ENCODE measurements around the gene SLC25A51. TPM values are rescaled to one million over a fixed set of nuclear protein-coding genes. Genes with fewer than 3 reads are reported as not detected.

The SLC25A51 gene
- total RNA-seq, 4 donors from 2014 or later: 36.3 to 52.5 (median 40.4) TPM

DNA sequence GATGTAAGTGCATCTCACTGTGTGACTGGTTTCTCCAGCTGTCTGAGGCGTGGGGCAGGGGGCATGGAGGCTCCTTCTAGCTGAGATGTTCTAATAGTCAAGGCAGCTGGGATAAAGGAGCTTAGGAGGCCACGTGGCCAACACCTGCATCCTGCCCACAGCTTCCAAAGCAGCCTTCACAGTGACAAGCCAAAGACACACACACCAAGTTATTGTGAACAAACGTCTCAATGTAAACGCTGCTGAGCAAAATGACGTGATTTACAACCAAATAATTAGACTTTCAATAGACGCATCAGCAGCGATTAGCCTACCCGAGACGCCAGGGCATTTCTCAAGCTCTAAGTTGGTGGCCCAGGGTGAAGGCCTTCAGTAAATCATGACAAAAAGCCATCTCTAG is 23.2 kb upstream of the SLC25A51 start:
- TF ChIP-seq, protein P1, sequence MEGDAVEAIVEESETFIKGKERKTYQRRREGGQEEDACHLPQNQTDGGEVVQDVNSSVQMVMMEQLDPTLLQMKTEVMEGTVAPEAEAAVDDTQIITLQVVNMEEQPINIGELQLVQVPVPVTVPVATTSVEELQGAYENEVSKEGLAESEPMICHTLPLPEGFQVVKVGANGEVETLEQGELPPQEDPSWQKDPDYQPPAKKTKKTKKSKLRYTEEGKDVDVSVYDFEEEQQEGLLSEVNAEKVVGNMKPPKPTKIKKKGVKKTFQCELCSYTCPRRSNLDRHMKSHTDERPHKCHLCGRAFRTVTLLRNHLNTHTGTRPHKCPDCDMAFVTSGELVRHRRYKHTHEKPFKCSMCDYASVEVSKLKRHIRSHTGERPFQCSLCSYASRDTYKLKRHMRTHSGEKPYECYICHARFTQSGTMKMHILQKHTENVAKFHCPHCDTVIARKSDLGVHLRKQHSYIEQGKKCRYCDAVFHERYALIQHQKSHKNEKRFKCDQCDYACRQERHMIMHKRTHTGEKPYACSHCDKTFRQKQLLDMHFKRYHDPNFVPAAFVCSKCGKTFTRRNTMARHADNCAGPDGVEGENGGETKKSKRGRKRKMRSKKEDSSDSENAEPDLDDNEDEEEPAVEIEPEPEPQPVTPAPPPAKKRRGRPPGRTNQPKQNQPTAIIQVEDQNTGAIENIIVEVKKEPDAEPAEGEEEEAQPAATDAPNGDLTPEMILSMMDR (IDR thresholded peaks at IDR 0.05; ENCODE audit: low read depth): no peak

DNA sequence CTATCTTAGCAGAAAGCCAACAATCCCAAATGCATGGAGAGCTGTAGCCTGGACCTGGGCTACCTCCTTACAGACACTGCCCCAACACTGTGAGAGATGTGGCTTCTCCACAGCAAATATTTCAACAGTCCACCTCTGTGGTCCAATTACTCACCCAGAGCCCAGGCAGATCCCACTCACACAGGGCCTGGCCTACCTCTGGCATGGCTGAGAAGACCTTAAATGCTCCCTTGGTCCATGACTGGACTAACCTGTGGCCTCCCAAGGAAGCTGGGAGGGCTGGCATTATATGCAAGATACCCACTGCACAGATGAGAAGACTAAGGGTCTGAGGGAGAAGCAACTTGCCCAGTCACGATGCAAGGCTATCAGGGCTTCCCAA is 22.8 kb upstream of the SLC25A51 start:
- TF ChIP-seq, protein P1 (IDR thresholded peaks at IDR 0.05; ENCODE audit: low read depth): no peak

DNA sequence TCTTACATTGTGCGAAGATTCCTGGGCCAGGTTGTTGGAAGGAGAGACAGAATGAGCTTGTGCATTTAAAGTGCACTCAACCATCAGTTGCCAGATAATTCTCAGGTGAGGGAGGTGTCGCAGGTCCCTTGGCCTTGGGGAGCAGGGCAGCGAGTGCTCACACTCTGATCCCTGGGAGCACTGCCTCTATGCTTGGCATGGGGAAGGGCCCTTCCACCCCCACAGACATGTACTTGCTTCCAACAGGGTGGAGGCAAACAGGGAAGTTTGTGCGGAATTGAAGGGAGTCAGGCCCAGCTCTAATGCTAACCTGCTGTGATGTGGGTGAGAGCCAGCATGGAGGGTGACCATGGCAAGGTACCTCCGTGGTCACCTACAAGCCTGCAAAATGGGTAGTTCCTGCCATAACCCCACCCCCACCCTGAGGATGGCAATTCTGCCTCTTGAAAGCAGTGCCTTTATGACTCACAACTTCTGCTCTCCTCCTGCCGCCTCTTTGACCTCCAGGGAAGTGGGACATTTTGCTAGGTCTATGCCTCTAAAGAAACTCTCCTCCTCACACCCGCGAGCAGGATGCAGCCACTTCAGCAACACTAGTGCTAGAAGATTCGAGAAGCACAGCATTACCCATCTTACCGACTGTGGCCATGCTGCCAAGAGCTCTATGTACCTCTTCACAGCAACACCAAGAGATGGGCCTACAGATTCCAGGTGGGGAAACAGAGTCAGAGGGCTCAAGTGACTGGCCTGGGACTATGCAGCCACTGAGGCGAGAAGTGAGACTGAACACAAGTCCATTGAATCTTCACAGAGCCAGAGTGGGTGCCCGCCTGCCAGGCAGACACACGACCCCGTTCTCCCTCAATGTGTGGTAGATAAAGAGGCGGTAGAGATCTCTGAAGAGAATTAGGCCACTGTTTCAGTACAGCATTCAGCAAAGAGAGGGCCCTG is 22.1 kb upstream of the SLC25A51 start:
- TF ChIP-seq, protein P1 (IDR thresholded peaks at IDR 0.05; ENCODE audit: low read depth): no peak

DNA sequence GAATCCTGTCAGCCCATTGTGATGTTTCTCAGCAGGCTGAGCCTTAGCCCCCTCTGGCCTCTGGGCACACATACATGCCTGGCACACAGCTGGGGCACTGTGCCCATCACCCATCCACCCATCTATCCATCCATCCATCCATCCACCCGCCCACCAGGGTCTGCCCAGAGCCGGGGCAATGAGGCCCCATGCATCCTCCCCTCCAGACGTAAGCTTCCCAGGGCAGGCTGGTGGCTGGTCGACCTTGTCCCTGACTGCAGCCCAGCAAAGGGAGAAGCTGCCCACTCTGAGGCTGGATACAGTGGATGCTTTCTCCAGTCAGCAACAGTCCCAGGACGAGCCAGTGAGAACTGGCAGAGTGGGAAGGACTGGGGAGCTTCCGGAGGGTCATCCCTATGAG is 21.1 kb upstream of the SLC25A51 start:
- TF ChIP-seq, protein P1 (IDR thresholded peaks at IDR 0.05; ENCODE audit: low read depth): no peak

DNA sequence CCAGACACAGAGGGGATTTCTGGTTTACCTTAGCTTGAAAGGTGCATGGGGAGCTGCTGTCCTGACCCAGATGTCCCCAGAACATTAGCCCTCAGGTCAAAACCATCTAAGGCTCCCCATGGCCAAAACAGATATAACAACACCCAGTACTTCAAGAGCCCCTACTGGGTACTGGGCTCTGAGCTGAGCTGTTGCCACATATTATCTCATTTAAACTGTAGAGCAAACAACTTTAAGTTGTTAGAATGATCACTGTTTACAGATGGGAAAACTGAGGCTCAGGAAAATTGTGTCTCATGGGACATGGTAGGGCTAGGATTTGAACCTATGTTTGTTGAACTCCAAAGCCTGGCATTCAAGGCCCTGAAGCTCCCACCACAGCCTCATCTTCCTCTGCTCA is 20.6 kb upstream of the SLC25A51 start:
- TF ChIP-seq, protein P1 (IDR thresholded peaks at IDR 0.05; ENCODE audit: low read depth): no peak

DNA sequence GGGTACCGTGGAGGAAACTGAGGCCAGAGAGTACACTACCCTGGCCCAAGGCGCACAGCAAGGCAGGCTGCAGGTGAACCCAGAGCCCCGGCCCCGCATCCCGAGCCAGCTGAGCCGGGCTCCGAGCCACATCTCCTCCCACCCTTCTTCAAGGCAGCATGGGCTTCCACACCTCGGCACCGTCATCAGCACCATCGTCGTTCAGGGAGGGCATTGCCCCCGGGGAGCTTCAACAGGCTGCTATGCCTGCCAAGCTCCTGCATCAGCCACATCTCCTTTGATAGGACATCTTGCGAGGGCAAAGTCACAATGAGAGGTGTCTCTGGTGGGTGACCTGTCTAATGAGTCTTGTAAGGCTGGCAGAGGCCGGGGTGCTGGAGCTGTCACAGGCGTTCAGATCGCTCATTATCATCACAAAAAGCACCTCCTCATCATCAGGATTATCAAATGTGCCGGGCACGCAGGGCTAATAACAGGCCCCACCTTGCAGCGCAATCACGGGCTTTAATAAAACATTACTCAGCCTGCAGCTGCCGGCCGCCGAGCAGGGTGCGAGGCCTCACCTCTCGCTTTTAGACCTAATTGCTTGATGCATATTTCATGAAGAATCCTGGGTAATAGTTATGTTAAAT is 20.0 kb upstream of the SLC25A51 start:
- TF ChIP-seq, protein P1 (IDR thresholded peaks at IDR 0.05; ENCODE audit: low read depth): no peak

DNA sequence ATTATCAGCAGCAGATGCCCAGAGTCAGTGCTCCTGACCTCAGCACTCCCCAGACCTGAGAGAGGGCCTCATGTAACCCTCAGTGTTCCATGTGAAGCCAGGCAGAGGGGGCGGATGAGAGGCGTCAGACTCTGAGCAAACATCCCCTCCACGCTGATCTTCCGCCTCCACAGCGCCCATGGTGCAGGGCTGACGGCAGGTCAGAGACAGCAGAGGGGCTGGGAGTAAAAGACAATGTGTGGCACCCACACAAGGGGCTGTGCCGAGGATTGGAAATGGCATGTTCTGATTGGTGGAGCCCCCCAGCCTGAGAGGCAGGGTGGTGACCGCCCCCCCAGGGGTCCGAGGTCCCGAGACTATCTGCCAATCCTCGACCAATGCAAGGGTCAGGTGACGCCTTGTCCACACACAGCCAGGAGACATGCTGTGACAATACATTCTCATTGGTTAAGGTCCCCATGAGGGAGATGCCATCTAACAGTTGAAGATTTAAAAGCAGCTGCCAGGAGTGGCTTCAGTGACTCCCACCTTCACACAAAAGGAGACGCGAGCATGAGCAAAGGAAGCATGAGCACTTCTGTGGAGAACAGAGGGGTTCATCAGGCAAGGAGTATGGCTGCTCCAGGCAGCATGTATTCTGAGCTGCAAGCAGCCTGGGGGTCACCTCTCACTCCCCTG is 19.3 kb upstream of the SLC25A51 start:
- TF ChIP-seq, protein P1 (IDR thresholded peaks at IDR 0.05; ENCODE audit: low read depth): no peak
